HG03439 (cell line): ENCODE measurements around the gene APOB.

ENCODE experiments used
- ATAC-seq: cut with Tn5 transposase; IDR thresholded peaks from one replicate; pipeline ENCODE4 v1.9.1; 2021; ENCODE audit warnings: mild to moderate bottlenecking, moderate library complexity; ENCODE audit not compliant: unreplicated experiment

The APOB gene

GRCh38 chr2:21043744-21044532, at the start of gene APOB:
Gene APOB (minus strand): TSS chr2:21044073. CDS start chr2:21043945, 128 bp downstream.
- ATAC-seq = no peak

- no peak for ATAC-seq
These were observed 48.5 kb upstream of the APOB start for GRCh38 chr2:21092308-21092869.

- no peak for ATAC-seq
These were observed 40.5 kb upstream of the APOB start for GRCh38 chr2:21084401-21084800.

- no peak for ATAC-seq
These were observed 39.6 kb upstream of the APOB start for GRCh38 chr2:21083482-21083881.

- ATAC-seq = no peak
These were observed 34.4 kb upstream of the APOB start for GRCh38 chr2:21078296-21078695.

GRCh38 chr2:21072477-21073242, 28.8 kb upstream of the APOB start:
- no peak for ATAC-seq

GRCh38 chr2:21070341-21071257, 26.7 kb upstream of the APOB start:
- no peak for ATAC-seq

- no peak for ATAC-seq
These were observed 26.0 kb upstream of the APOB start for GRCh38 chr2:21069746-21070340.

- no peak for ATAC-seq
These were observed 24.1 kb upstream of the APOB start for GRCh38 chr2:21067859-21068537.

GRCh38 chr2:21067125-21067524, 23.3 kb upstream of the APOB start:
- no peak for ATAC-seq

GRCh38 chr2:21059885-21060610, 16.2 kb upstream of the APOB start:
- ATAC-seq = no peak

- ATAC-seq = no peak
These were observed 13.2 kb upstream of the APOB start for GRCh38 chr2:21057097-21057496.

GRCh38 chr2:21055879-21056790, 12.3 kb upstream of the APOB start:
- ATAC-seq = no peak

- ATAC-seq = no peak
These were observed 11.6 kb upstream of the APOB start for GRCh38 chr2:21055451-21055850.

GRCh38 chr2:21054011-21054410, 10.1 kb upstream of the APOB start:
- no peak for ATAC-seq

GRCh38 chr2:21052044-21052443, 8.2 kb upstream of the APOB start:
- ATAC-seq = no peak

- ATAC-seq = no peak
These were observed 6.3 kb upstream of the APOB start for GRCh38 chr2:21050164-21050563.
